Loucy (cell line): ENCODE results near the gene TOM1L2.

Experiments used
- H2AFZ ChIP-seq: fragments of 200-600 bp; sonication (generic); 2 replicates; pipeline ENCODE4 v1.6.0; 2016; ENCODE audit warnings: antibody characterized with exemption, mild to moderate bottlenecking, low read length, moderate library complexity
- H3F3A ChIP-seq: fragments of 200-600 bp; 2 replicates; pipeline ENCODE4 v1.6.0; 2016; ENCODE audit warnings: antibody characterized with exemption, low read depth, mild to moderate bottlenecking
- H3K27me3 ChIP-seq: fragments of 200-600 bp; sonication (generic); 2 replicates; pipeline ENCODE4 v1.6.1; 2014; ENCODE audit warnings: low read length, mild to moderate bottlenecking; ENCODE audit not compliant: insufficient read depth, poor library complexity, severe bottlenecking
- H3K36me3 ChIP-seq: fragments of 200-600 bp; sonication (generic); 2 replicates; pipeline ENCODE4 v1.6.1; 2016; ENCODE audit warnings: low read length; ENCODE audit not compliant: insufficient read depth
- H3K4me1 ChIP-seq: fragments of 200-600 bp; sonication (generic); 2 replicates; pipeline ENCODE4 v1.5.1; 2014; ENCODE audit warnings: low read length, mild to moderate bottlenecking; ENCODE audit not compliant: insufficient read depth, poor library complexity, severe bottlenecking
- H3K4me2 ChIP-seq: fragments of 200-600 bp; sonication (generic); 2 replicates; pipeline ENCODE4 v1.6.0; 2014; ENCODE audit warnings: antibody characterized with exemption, low read length, low read depth, mild to moderate bottlenecking; ENCODE audit not compliant: poor library complexity, severe bottlenecking
- H3K4me3 ChIP-seq: fragments of 200-600 bp; sonication (generic); 2 replicates; pipeline ENCODE4 v1.5.1; 2014; ENCODE audit warnings: low read length, mild to moderate bottlenecking, mixed read lengths; ENCODE audit not compliant: poor library complexity, severe bottlenecking
- H3K79me2 ChIP-seq: fragments of 200-600 bp; sonication (generic); 2 replicates; pipeline ENCODE4 v1.6.1; 2014; ENCODE audit warnings: low read length; ENCODE audit not compliant: insufficient read depth
- H3K9ac ChIP-seq: fragments of 200-600 bp; sonication (generic); 2 replicates; pipeline ENCODE4 v1.6.0; 2014; ENCODE audit warnings: mild to moderate bottlenecking, low read depth, low read length, moderate library complexity; ENCODE audit not compliant: poor library complexity, severe bottlenecking
- H3K9me2 ChIP-seq: fragments of 200-600 bp; sonication (generic); replicated peaks from 2 replicates; pipeline ENCODE4 v1.6.1; 2016; ENCODE audit warnings: low read depth, low read length, mixed read lengths
- H3K9me3 ChIP-seq: fragments of 200-600 bp; sonication (generic); 2 replicates; pipeline ENCODE4 v1.6.1; 2014; ENCODE audit warnings: mild to moderate bottlenecking, antibody characterized with exemption, low read length, low read depth; ENCODE audit not compliant: insufficient read depth
- H4K20me1 ChIP-seq: fragments of 200-600 bp; sonication (generic); 2 replicates; pipeline ENCODE4 v1.6.0; 2014; ENCODE audit warnings: antibody characterized with exemption, low read length, mild to moderate bottlenecking; ENCODE audit not compliant: insufficient read depth, poor library complexity, severe bottlenecking
- EZH2phosphoT487 ChIP-seq: fragments of 200-600 bp; IDR thresholded peaks from 2 replicates; pipeline ENCODE4 v1.6.1; 2018; ENCODE audit warnings: antibody characterized with exemption, mild to moderate bottlenecking, moderate library complexity, borderline replicate concordance
- TF ChIP-seq, protein P1 (sequence below): fragments of 200-600 bp; sonication (generic); conservative IDR thresholded peaks from 2 replicates; pipeline ENCODE4 v1.5.1; 2014; ENCODE audit warnings: mild to moderate bottlenecking, antibody characterized with exemption, low read length

TOM1L2 gene

DNA sequence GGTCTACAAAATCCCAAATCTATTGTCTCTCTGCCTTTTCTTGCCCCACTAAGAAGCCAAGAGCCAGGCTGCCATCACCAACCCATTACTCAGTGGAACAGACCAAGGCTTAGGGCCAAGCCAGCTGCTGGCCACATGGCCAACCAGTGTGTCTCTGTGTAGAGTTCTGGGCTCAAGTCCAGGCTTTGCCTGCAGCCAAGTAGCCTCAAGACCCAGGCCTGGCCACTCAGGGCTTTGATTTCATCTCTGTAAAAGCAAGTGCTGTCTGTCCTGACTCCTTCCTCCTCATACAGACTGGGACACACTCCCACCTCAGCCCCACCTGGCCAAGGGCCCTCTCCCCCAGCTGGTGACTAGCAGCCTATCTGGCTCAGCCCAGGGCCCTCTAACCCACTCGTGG lies 150.0 kb downstream of the TOM1L2 start:
- Histone ChIP-seq H3K36me3 (peaks cover 8% of the 10 kb centered on the region; the same call in 1 of the 2 replicates), H3K9me2 (no peaks in the 10 kb centered on the region), H3K4me2 (peak overlapping the region; percentile 93), H3K9ac (peak overlapping the region; percentile 94), H3K79me2 (peaks cover 43% of the 10 kb centered on the region), H4K20me1 (peaks cover 26% of the 10 kb centered on the region), H2AFZ (no peak overlapping the region), H3F3A (peaks cover 6% of the 10 kb centered on the region), H3K27me3 (no peaks in the 10 kb centered on the region), H3K9me3 (no peaks in the 10 kb centered on the region), H3K4me1 (peaks cover 67% of the 10 kb centered on the region), H3K4me3 (peak overlapping the region; percentile 89)
- no peak for TF ChIP-seq EZH2phosphoT487
- TF ChIP-seq, protein P1, sequence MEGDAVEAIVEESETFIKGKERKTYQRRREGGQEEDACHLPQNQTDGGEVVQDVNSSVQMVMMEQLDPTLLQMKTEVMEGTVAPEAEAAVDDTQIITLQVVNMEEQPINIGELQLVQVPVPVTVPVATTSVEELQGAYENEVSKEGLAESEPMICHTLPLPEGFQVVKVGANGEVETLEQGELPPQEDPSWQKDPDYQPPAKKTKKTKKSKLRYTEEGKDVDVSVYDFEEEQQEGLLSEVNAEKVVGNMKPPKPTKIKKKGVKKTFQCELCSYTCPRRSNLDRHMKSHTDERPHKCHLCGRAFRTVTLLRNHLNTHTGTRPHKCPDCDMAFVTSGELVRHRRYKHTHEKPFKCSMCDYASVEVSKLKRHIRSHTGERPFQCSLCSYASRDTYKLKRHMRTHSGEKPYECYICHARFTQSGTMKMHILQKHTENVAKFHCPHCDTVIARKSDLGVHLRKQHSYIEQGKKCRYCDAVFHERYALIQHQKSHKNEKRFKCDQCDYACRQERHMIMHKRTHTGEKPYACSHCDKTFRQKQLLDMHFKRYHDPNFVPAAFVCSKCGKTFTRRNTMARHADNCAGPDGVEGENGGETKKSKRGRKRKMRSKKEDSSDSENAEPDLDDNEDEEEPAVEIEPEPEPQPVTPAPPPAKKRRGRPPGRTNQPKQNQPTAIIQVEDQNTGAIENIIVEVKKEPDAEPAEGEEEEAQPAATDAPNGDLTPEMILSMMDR = no peak

DNA sequence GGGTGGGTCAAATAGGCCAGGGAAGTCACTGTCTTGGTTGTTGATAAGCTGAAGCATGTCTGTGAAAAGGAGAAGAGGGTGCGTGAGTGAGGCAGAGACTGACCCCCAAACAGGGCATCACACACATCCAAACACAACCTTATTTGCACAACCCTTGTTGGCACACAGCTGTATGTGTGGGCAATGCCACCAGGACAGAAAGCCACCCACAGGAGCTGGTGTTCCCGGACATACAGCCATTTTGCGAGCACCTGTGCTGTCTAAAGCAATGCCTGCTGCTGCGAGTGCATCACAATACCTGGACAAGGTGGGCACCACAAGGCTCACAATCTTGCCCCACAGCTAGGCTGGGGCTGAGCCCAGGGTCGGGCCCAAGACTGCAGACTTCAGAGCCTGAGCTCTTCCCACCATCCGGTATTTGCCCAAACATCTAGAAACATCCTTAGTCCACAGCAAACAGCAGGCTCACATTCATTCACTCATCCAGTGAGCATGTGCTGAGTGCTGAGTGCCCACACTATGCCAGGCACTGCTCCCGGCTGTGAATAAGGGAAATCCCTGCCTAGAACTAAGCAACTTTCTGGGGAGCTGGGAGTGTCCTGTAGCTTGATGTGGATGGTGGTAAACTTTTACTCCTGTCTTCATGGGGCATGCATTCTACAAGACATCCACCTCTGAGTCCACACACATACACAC lies 151.6 kb downstream of the TOM1L2 start:
- peak overlapping the region; percentile 94 for H3K9ac ChIP-seq
- no peaks in the 10 kb centered on the region for H3F3A ChIP-seq
- H3K4me1 ChIP-seq = peaks cover 51% of the 10 kb centered on the region
- no peaks in the 10 kb centered on the region for H3K27me3 ChIP-seq
- H3K4me2 ChIP-seq = peak overlapping the region; percentile 93
- TF ChIP-seq, protein P1 = no peak
- no peak for TF ChIP-seq EZH2phosphoT487
- peaks cover 43% of the 10 kb centered on the region for H3K79me2 ChIP-seq
- H3K36me3 ChIP-seq = peaks cover 11% of the 10 kb centered on the region; the same call in 1 of the 2 replicates
- peak overlapping the region; percentile 89 for H3K4me3 ChIP-seq
- peaks cover 26% of the 10 kb centered on the region for H4K20me1 ChIP-seq
- H3K9me3 ChIP-seq = no peaks in the 10 kb centered on the region
- no peak overlapping the region for H2AFZ ChIP-seq
- H3K9me2 ChIP-seq = no peaks in the 10 kb centered on the region

DNA sequence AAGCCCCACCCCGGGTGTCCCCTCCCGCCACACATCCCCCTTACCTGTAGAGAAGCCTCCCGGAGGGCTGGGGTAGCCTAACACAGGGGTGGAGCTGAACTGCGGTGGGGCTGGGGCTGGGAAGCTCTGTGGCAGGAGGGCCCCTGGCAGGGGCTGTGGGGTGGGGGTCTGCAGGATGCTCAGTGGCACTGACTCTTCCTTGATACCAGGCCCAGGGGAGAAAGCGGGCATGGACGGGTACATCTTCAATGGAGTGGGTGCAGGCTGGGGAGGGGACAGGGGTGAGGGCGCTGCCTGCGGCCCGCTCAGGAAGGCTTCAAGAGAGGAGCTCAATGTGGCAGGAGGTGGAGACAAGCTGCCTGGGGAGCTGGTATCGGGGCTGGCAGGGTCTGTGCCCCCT lies 152.2 kb downstream of the TOM1L2 start:
- H4K20me1 ChIP-seq = peaks cover 26% of the 10 kb centered on the region
- H3K36me3 ChIP-seq = peaks cover 11% of the 10 kb centered on the region; the same call in 1 of the 2 replicates
- H3K9me3 ChIP-seq = no peaks in the 10 kb centered on the region
- TF ChIP-seq EZH2phosphoT487 = no peak
- TF ChIP-seq, protein P1 = no peak
- H3K27me3 ChIP-seq = no peaks in the 10 kb centered on the region
- H2AFZ ChIP-seq = no peak overlapping the region
- H3K79me2 ChIP-seq = peaks cover 43% of the 10 kb centered on the region
- no peaks in the 10 kb centered on the region for H3K9me2 ChIP-seq
- H3F3A ChIP-seq = no peaks in the 10 kb centered on the region
- H3K4me1 ChIP-seq = peaks cover 49% of the 10 kb centered on the region
- peak overlapping the region; percentile 94 for H3K9ac ChIP-seq
- H3K4me3 ChIP-seq = peak overlapping the region; percentile 89
- peak overlapping the region; percentile 93 for H3K4me2 ChIP-seq
